ENCODE data around the gene CYB5A.
"Not testable (repeated sequence)": the region's sequence is repeated elsewhere in the genome, so short reads cannot be mapped to it uniquely, and the experiment has no call there.

Gene CYB5A

GRCh38 chr18:74288041-74288440 is 3.7 kb downstream of the CYB5A start:
- TF ChIP-seq CTCF (IDR thresholded peaks at IDR 0.05; ENCODE audit: low read depth, low read length) = no peak
- H3K4me3 ChIP-seq (ENCODE audit: low read depth, low read length) = no peak overlapping the region

- no peak for TF ChIP-seq CTCF (IDR thresholded peaks at IDR 0.05; ENCODE audit: low read depth, low read length)
- H3K4me3 ChIP-seq (ENCODE audit: low read depth, low read length) = no peak overlapping the region
Observed at GRCh38 chr18:74286856-74287255, 4.9 kb downstream of the CYB5A start.

- no peak for TF ChIP-seq CTCF (IDR thresholded peaks at IDR 0.05; ENCODE audit: low read depth, low read length)
- no peak overlapping the region for H3K4me3 ChIP-seq (ENCODE audit: low read depth, low read length)
Observed at GRCh38 chr18:74286106-74286855, 5.5 kb downstream of the CYB5A start.

- not testable (repeated sequence) for H3K4me3 ChIP-seq (ENCODE audit: low read depth, low read length)
Observed at GRCh38 chr18:74285583-74285982, 6.2 kb downstream of the CYB5A start.

- no peak for TF ChIP-seq CTCF (IDR thresholded peaks at IDR 0.05; ENCODE audit: low read depth, low read length)
- H3K4me3 ChIP-seq (ENCODE audit: low read depth, low read length) = no peak overlapping the region
Observed at GRCh38 chr18:74284980-74285355, 6.8 kb downstream of the CYB5A start.

- TF ChIP-seq CTCF (IDR thresholded peaks at IDR 0.05; ENCODE audit: low read depth, low read length) = no peak
- H3K4me3 ChIP-seq (ENCODE audit: low read depth, low read length) = no peak overlapping the region
Observed at GRCh38 chr18:74284191-74284979, 7.4 kb downstream of the CYB5A start.

GRCh38 chr18:74283646-74284045 is 8.1 kb downstream of the CYB5A start:
- H3K4me3 ChIP-seq (ENCODE audit: low read depth, low read length) = no peak overlapping the region
- TF ChIP-seq CTCF (IDR thresholded peaks at IDR 0.05; ENCODE audit: low read depth, low read length) = no peak
